K562 (cell line): Measurements from ENCODE around the gene FAM120AOS. TPM values are rescaled to one million over a fixed set of nuclear protein-coding genes. Genes with fewer than 3 reads are reported as not detected.

Experiments used
- ATAC-seq: fragments of 200-7000 bp; cut with Tn5 transposase; 3 replicates; pipeline ENCODE4 v1.9.1; 2020; ENCODE audit warnings: moderate library complexity
- BruUV-seq: library from RNA; stranded (reverse); fragments of 400-500 nt; replicated peaks from 2 replicates; lab custom pipeline; 2021; lab: Mats Ljungman, UMichigan
- CTCF ChIA-PET: fragments of 300-600 bp; formaldehyde crosslinking; extraction: SDS; loops from one replicate; lab custom pipeline; 2021; ENCODE audit warnings: low intra/inter-chr PET ratio; lab: Yijun Ruan, JAX
- POLR2A ChIA-PET: fragments of 300-600, 350-650 bp; sonication (Branson Sonifier 250); formaldehyde crosslinking; extraction: SDS; loops from one replicate; lab custom pipeline; 2021; ENCODE audit warnings: antibody characterized with exemption, inconsistent platforms; lab: Yijun Ruan, JAX
- DNase-seq, 4 experiments: peaks; one replicate each; pipeline versions ENCODE4 v3.0.0 to v3.0.0-alpha.2; 2011 to 2018; ENCODE audit warnings: low spot score in 3 of 4, mixed read lengths in 3 of 4; ENCODE audit errors: extremely low read depth in 1 of 4
- FAIRE-seq: peaks from 2 replicates; lab custom pipeline; 2011; peaks lifted over from hg19 to GRCh38; lab: Jason Lieb, UNC
- H2AFZ ChIP-seq: 2 replicates; pipeline ENCODE4 v1.6.0; 2011; ENCODE audit warnings: low read depth, low read length, control low read depth, inconsistent platforms
- H3K27ac ChIP-seq: fragments of 200-600 bp; 3 replicates; pipeline ENCODE4 v1.8.0; 2011; ENCODE audit warnings: low read depth, mild to moderate bottlenecking, control low read depth, inconsistent platforms, low read length, moderate library complexity, mixed read lengths; ENCODE audit errors: extremely low read depth
- H3K27me3 ChIP-seq, 2 experiments: fragments of 300-600 bp in 1 of 2; 2 replicates in 1 of 2; 3 replicates in 1 of 2; pipeline versions ENCODE4 v1.6.0 to v1.8.0; 2011; ENCODE audit warnings: inconsistent platforms in 2 of 2, low read length in 2 of 2, mild to moderate bottlenecking in 1 of 2, mixed read lengths in 1 of 2, moderate library complexity in 1 of 2; ENCODE audit not compliant: control insufficient read depth in 2 of 2, insufficient read depth in 2 of 2
- H3K36me3 ChIP-seq: fragments of 300-600 bp; 3 replicates; pipeline ENCODE4 v1.8.0; 2011; ENCODE audit warnings: mild to moderate bottlenecking, low read length, inconsistent platforms; ENCODE audit not compliant: control insufficient read depth, insufficient read depth
- H3K4me1 ChIP-seq, 2 experiments: fragments of 200-600 bp in 1 of 2; replicated peaks in 1 of 2; 2 replicates in 1 of 2; 3 replicates in 1 of 2; pipeline versions ENCODE4 v1.5.1 to v1.8.0; 2011; ENCODE audit warnings: inconsistent platforms in 2 of 2, low read length in 2 of 2, mild to moderate bottlenecking in 1 of 2, mixed read lengths in 1 of 2, moderate library complexity in 1 of 2; ENCODE audit not compliant: control insufficient read depth in 2 of 2, insufficient read depth in 2 of 2
- H3K4me2 ChIP-seq: 2 replicates; pipeline ENCODE4 v1.6.1; 2011; ENCODE audit warnings: low read length, control low read depth, inconsistent platforms, mixed read lengths; ENCODE audit not compliant: insufficient read depth
- H3K4me3 ChIP-seq: fragments of 200-600 bp; sonication (generic), shearing (Covaris generic); 2 replicates; pipeline ENCODE4 v1.5.1; 2016; ENCODE audit warnings: control low read depth, inconsistent platforms
- H3K79me2 ChIP-seq: fragments of 200-600 bp; 3 replicates; pipeline ENCODE4 v1.8.0; 2011; ENCODE audit warnings: low read length, inconsistent platforms; ENCODE audit not compliant: control insufficient read depth, insufficient read depth
- H3K9ac ChIP-seq, 2 experiments: 2 replicates each; pipeline versions ENCODE4 v1.6.0 to v1.6.1; 2011; ENCODE audit warnings: low read depth in 2 of 2, low read length in 2 of 2, control low read depth in 1 of 2, inconsistent platforms in 1 of 2, mild to moderate bottlenecking in 1 of 2, mixed read lengths in 1 of 2; ENCODE audit not compliant: insufficient read depth in 1 of 2
- H3K9me1 ChIP-seq: one replicate; pipeline ENCODE4 v1.6.0; 2011; ENCODE audit warnings: inconsistent platforms, mild to moderate bottlenecking, low read length, moderate library complexity; ENCODE audit not compliant: control insufficient read depth, insufficient read depth
- H3K9me3 ChIP-seq: replicated peaks from 2 replicates; pipeline ENCODE4 v1.5.1; 2011; ENCODE audit warnings: low read depth, low read length, inconsistent platforms; ENCODE audit not compliant: control insufficient read depth, insufficient read depth
- H4K20me1 ChIP-seq: replicated peaks from 2 replicates; pipeline ENCODE4 v1.6.1; 2011; ENCODE audit warnings: low read length, inconsistent platforms, mixed read lengths; ENCODE audit not compliant: control insufficient read depth, insufficient read depth
- BCL6 ChIP-seq: fragments of 250-450 bp; sonication (Bioruptor Pico); IDR thresholded peaks from 2 replicates; pipeline ENCODE4 v1.4.0; 2020
- COPS2 ChIP-seq: fragments of 450-650 bp; conservative IDR thresholded peaks from 2 replicates; pipeline ENCODE4 v1.6.1; 2016; ENCODE audit warnings: mild to moderate bottlenecking, moderate library complexity
- ELK1 ChIP-seq: sonication (generic); formaldehyde crosslinking; IDR thresholded peaks from 2 replicates; pipeline ENCODE4 v1.8.1; 2022; ENCODE audit warnings: missing genetic modification reagents
- HMBOX1 ChIP-seq: sonication (generic); IDR thresholded peaks from 2 replicates; pipeline ENCODE4 v1.6.1; 2016
- MTA1 ChIP-seq: fragments of 450-650 bp; IDR thresholded peaks from 2 replicates; pipeline ENCODE4 v1.6.1; 2017; ENCODE audit warnings: borderline replicate concordance
- MTA2 ChIP-seq: fragments of 450-650 bp; IDR thresholded peaks from 2 replicates; pipeline ENCODE4 v1.6.1; 2016; ENCODE audit warnings: low read depth
- MTA3 ChIP-seq: fragments of 450-650 bp; formaldehyde crosslinking; IDR thresholded peaks from 2 replicates; pipeline ENCODE4 v1.6.1; 2017; ENCODE audit warnings: mild to moderate bottlenecking, borderline replicate concordance
- SRSF9 ChIP-seq: fragments of 200-400 bp; formaldehyde crosslinking; IDR thresholded peaks from 2 replicates; pipeline ENCODE4 v1.6.1; 2017; ENCODE audit warnings: low read depth, low read length, borderline replicate concordance
- U2AF2 ChIP-seq: fragments of 200-400 bp; formaldehyde crosslinking; optimal IDR thresholded peaks from 2 replicates; pipeline ENCODE3; 2017; ENCODE audit warnings: low read depth, mild to moderate bottlenecking, low read length
- ZFP36 ChIP-seq: fragments of 150-350 bp; IDR thresholded peaks from 2 replicates; pipeline ENCODE4 v1.6.1; 2018; ENCODE audit warnings: low read length, low read depth; ENCODE audit not compliant: partially characterized antibody
- ZNF282 ChIP-seq: sonication (generic); formaldehyde crosslinking; IDR thresholded peaks from 2 replicates; pipeline ENCODE4 v1.8.1; 2023; ENCODE audit warnings: missing genetic modification reagents
- WGBS: fragments of 100-300 bp; shearing (Covaris generic); methylation state at CpG from one replicate; pipeline ENCODE4 v1.1.6; 2016; ENCODE audit warnings: low coverage, mixed read lengths; ENCODE audit not compliant: insufficient coverage; ENCODE audit errors: missing lambda C conversion rate; 5-methylcytosine and 5-hydroxymethylcytosine counted together
- in situ Hi-C: fragments of 300-500 bp; cut with MboI; formaldehyde crosslinking; loops from 4 replicates; pipeline ENCODE4 v1.15.0; 2018; ENCODE audit warnings: inconsistent platforms, mixed read lengths
- intact Hi-C: fragments of 100-400 bp; cut with micrococcal nuclease; formaldehyde crosslinking; loops from 2 replicates; pipeline ENCODE4 v1.14.2; 2022
- polyA plus RNA-seq, 8 experiments: library from polyadenylated mRNA; depleted of rRNA in 4 of 8; stranded (reverse) in 5 of 8; unstranded in 3 of 8; fragments of >200 nt; fragmentation: Nextera tagmentation in 2 of 8; fragmentation: Illumina TruSeq in 1 of 8; extraction: Ambion mirVana in 2 of 8; extraction: Trizol in 1 of 8; gene quantifications; 2 replicates each; pipeline versions ENCODE4 v1.2.1 to v1.2.3, GENCODE V29; 2011 to 2014; ENCODE audit warnings: inconsistent platforms in 1 of 8, missing spikeins in 1 of 8
- total RNA-seq, 7 experiments: library from RNA; depleted of rRNA in 6 of 7; stranded (reverse); fragments of >200 nt in 6 of 7; fragmentation: Illumina TruSeq in 2 of 7; extraction: Trizol in 2 of 7; gene quantifications; 2 replicates each; pipeline versions ENCODE4 v1.2.1 to v1.2.3, GENCODE V29; 2011 to 2021; ENCODE audit warnings: low replicate concordance in 1 of 7
- TF ChIP-seq, protein P1 (sequence below): sonication (generic); formaldehyde crosslinking; IDR thresholded peaks from 2 replicates; pipeline ENCODE4 v1.8.0; 2022; ENCODE audit warnings: missing genetic modification reagents, mild to moderate bottlenecking, moderate library complexity, borderline replicate concordance
- TF ChIP-seq, protein P2 (sequence below): sonication (generic); formaldehyde crosslinking; IDR thresholded peaks from 2 replicates; pipeline ENCODE4 v1.5.0; 2020; ENCODE audit warnings: missing genetic modification reagents

The FAM120AOS gene
- total and polyA plus RNA-seq, 9 of the 15 experiments (the other 6 are each of a cell fraction or from before 2014, with no cell fraction given), result 18.8 to 53.4 (median 41.4) TPM

DNA sequence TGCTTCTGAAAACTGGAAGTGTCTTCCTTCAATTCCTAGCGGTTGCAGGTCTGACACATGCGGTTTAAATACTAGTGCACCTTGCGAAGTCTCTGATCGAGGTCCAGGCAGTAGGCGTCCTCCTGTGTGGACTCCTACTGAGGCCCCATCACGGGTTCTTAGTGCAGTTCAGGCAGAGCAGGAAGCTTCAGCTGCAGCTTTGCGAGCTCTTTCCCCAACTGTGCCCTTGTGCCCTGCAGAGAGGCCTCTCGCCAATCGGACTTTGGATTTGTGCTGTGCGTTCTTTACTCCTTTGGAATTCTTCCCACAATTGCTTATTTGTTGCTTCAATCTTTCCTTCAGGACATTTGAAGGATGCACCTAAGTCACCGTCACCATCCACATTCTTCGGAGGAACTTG is 40.6 kb upstream of the FAM120AOS start:
- CTCF ChIA-PET, result no interaction called here
- in situ Hi-C loops, result no loop called here
- Histone ChIP-seq H3K9ac (no peak overlapping the region), H3K9me1 (peaks cover 8% of the 10 kb centered on the region), H3K4me2 (no peak overlapping the region), H3K4me3 (no peak overlapping the region), H3K79me2 (peaks cover 43% of the 10 kb centered on the region), H3K27ac (no peak overlapping the region), H4K20me1 (peaks cover 7% of the 10 kb centered on the region; the same call in 1 of the 2 replicates), H2AFZ (no peak overlapping the region), H3K4me1 (no peaks in the 10 kb centered on the region), H3K9me3 (no peaks in the 10 kb centered on the region), H3K36me3 (peaks cover 94% of the 10 kb centered on the region), H3K27me3 (no peaks in the 10 kb centered on the region)
- TF ChIP-seq U2AF2, result no peak
- TF ChIP-seq, protein P1, sequence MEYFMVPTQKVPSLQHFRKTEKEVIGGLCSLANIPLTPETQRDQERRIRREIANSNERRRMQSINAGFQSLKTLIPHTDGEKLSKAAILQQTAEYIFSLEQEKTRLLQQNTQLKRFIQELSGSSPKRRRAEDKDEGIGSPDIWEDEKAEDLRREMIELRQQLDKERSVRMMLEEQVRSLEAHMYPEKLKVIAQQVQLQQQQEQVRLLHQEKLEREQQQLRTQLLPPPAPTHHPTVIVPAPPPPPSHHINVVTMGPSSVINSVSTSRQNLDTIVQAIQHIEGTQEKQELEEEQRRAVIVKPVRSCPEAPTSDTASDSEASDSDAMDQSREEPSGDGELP (CRISPR knock-in tag), result no peak
- intact Hi-C loops, result no loop called here
- FAIRE-seq (no peak), ATAC-seq (no peak), DNase-seq (no peak)
- BruUV-seq, result no TSS peak
- POLR2A ChIA-PET, result interaction anchor here (1.0 kb wide), 1 partner anchor 12 kb away, joined by 3 read pairs; no protein-coding TSS in a partner anchor
- 92% methylated on average over 9 of the region's 12 CpGs for WGBS

GRCh38 chr9:93492327-93492726 is 38.9 kb upstream of the FAM120AOS start:
- H3K9me1 ChIP-seq, result peaks cover 8% of the 10 kb centered on the region
- no peak overlapping the region for H2AFZ ChIP-seq
- no peak overlapping the region for H3K9ac ChIP-seq
- DNase-seq (no peak), ATAC-seq (no peak), FAIRE-seq (no peak)
- H4K20me1 ChIP-seq, result peaks cover 7% of the 10 kb centered on the region; the same call in 1 of the 2 replicates
- ChIA-PET POLR2A (interaction anchor here (0.6 kb wide), 1 partner anchor 24 kb away, joined by 3 read pairs; no protein-coding TSS in a partner anchor), CTCF (interaction anchor here (0.6 kb wide), 1 partner anchor 179 kb away, joined by 4 read pairs; no protein-coding TSS in a partner anchor)
- peaks cover 94% of the 10 kb centered on the region for H3K36me3 ChIP-seq
- no TSS peak for BruUV-seq
- H3K9me3 ChIP-seq, result no peaks in the 10 kb centered on the region
- no peak overlapping the region for H3K4me3 ChIP-seq
- intact Hi-C loops (no loop called here), in situ Hi-C loops (no loop called here)
- peaks cover 58% of the 10 kb centered on the region for H3K79me2 ChIP-seq
- no peaks in the 10 kb centered on the region for H3K27me3 ChIP-seq
- H3K4me2 ChIP-seq, result no peak overlapping the region
- H3K4me1 ChIP-seq, result no peaks in the 10 kb centered on the region
- no peak overlapping the region for H3K27ac ChIP-seq
- WGBS, result 62% methylated on average over 5 of the region's 5 CpGs
- TF ChIP-seq MTA1 (no peak), ZFP36 (no peak), MTA2 (no peak), BCL6 (no peak), ZNF282 (CRISPR knock-in tag) (no peak), MTA3 (no peak), HMBOX1 (no peak), ELK1 (CRISPR knock-in tag) (no peak), COPS2 (no peak), SRSF9 (no peak)
- TF ChIP-seq, protein P2, sequence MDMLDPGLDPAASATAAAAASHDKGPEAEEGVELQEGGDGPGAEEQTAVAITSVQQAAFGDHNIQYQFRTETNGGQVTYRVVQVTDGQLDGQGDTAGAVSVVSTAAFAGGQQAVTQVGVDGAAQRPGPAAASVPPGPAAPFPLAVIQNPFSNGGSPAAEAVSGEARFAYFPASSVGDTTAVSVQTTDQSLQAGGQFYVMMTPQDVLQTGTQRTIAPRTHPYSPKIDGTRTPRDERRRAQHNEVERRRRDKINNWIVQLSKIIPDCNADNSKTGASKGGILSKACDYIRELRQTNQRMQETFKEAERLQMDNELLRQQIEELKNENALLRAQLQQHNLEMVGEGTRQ (CRISPR knock-in tag), result no peak
